DMS153 (cell line): ENCODE results near the gene CRACR2A.

Source experiments
- DNase-seq: peaks from one replicate; lab custom pipeline; 2025; lab: John Stamatoyannopoulos, UW

Gene CRACR2A

GRCh38 chr12:3753544-3754284 lies 805 bp upstream of the CRACR2A start:
- DNase-seq: no peak

DNA sequence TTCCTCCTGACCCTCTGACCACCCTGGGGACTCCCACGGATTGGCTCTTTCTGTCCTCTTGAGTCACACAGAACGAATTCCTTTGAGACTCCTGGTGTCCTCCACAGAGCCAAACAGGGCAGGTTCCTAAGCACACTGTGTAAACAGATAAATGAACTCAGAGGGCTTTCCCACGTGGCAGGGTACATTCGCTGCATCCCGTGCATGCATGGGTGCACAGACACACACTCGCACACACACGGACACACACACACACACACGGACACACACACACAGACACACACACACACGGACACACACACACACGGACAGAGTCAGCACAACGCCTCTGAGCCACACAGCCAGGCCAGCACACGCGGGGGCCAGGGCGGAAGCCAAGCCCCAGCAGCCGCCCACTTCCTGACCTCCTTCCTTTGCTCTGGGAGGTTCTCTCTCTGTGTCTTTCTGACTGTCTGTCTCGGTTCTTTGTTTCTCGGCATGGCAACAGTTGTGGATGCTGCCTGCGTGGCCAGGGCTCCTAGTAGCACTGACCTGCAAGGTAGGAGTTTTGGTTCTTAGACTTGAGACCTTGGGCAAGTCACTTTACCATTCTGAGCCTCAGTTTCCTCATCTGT lies 706 bp downstream of the CRACR2A start:
- no peak for DNase-seq

GRCh38 chr12:3751151-3752095 lies 1.5 kb downstream of the CRACR2A start:
- DNase-seq: no peak

- DNase-seq: no peak
Observed at GRCh38 chr12:3750616-3751015, 2.3 kb downstream of the CRACR2A start.

DNA sequence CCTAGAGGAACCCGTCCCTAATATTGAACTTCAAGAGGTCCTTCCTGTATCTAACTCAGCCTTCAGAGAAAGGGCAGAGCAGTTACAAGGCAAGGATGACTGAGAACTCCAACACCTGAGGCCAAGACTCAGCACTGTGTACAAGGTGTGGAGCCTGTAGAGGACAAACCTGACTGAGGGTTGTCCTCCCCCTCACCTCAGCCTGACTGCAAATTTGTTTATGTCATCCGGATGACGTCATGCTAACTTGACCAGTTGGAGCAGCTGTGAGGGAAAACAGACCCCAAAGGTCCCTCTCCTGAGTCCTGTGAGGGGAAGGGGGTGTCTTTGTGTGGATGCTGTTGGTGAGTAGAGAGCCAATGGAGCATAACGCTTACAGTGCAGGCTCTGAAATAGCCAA lies 4.3 kb downstream of the CRACR2A start:
- no peak for DNase-seq

DNA sequence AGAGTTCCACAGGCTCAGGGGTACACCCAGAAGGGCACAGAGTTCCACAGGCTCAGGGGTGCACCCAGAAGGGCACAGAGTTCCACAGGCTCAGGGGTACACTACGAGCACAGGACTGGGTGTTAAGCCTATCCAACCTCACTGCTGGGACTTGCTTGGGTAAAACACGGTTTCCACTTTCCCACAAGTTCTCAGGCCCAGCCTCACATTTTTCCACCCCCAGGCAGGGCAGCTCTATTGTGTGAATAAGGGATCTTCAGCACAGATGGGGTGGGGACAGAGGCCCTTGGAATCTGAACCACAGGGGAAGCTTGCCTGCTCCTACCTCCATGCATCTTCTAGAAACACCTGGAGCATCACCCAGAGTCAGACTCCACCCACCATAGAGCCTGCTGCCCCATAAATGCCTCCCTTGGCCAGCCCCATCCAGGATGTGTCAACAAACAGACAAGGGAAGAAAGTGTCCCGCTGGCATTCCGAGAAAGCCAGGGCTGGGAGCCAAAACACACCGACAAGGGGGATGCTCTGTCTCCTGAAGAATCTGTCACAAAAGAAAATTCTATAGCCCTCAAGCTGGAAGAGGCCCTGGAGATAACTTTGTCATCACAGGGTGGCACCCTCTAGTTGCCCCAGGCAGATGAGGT lies 4.8 kb downstream of the CRACR2A start:
- DNase-seq: peak; percentile 31

DNA sequence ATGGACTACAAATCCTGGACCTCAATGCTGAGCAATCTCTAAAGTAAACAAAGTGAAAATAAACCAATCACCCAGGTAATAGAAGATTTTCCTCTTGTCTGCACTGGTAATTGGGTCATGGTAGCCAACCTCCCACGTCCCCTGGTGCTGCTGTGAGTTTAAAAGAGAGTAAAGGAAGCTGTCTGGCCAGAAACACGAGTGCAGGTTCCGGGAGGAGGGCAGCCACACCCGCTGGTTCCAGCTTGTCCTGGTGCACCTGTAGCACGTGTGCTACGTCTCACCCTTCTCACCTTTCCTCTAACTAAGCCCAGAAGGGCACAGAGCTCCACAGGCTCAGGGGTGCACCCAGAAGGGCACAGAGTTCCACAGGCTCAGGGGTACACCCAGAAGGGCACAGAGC lies 5.4 kb downstream of the CRACR2A start:
- DNase-seq: peak; percentile 11

- no peak for DNase-seq
Observed at GRCh38 chr12:3746758-3747157, 6.2 kb downstream of the CRACR2A start.

GRCh38 chr12:3745152-3745551 lies 7.8 kb downstream of the CRACR2A start:
- no peak for DNase-seq

- no peak for DNase-seq
Observed at GRCh38 chr12:3744229-3744901, 8.5 kb downstream of the CRACR2A start.

DNA sequence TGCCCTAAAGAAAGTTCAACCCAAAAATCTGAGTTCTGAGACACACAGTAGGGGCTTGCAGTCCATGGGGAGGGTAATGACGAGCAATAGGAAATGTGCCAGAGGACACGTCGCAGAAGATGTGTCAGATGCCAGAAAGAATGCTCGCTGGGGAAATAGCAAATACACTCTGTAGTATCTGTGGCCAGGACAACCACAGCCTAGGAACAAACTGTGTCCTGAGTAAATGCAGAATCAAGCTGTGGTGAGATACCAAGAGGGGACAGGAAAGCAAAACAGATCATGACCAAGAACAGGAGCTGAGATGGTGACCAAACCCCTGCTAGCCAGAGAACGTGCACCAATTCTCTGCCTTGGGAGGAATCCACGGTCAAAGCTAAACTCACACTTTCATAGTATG lies 9.1 kb downstream of the CRACR2A start:
- no peak for DNase-seq

- DNase-seq: no peak
Observed at GRCh38 chr12:3741882-3742672, 10.8 kb downstream of the CRACR2A start.

DNA sequence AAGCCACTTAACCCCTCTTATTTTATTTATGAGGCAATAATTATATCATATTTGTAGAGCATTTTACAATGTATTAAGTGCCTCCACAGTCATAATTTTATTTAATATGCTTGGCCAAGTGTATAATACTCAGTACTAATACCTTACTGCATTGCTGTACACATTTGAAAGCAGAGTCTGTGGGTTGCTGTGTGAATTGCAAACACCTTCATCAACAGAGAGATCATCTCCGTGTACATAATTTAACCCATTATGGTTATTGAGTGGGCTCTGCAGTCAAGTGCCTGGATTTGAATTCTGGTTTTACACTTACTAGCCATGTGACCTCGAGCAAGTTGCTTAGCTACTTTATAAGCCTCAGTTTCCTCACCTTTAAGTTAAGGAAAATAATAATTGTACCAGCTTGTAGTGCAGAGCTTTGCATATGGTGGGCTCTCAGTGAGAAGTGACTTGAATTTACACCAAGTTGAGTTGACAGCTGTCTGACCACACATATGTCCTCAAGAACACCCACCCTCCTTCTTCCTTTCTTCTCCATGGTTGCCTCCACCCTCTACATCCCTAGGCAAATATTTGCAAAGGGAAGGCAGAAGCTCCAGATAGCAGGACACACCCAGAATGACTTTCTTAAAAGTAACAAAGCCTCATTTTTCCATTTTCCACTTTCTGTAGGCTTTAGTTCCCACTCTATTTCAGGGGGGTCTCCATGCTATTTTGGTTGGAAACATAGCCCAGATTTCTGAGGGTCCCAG lies 12.3 kb downstream of the CRACR2A start:
- no peak for DNase-seq

GRCh38 chr12:3735432-3735831 lies 17.5 kb downstream of the CRACR2A start:
- DNase-seq: no peak

GRCh38 chr12:3732901-3733300 lies 20.0 kb downstream of the CRACR2A start:
- DNase-seq: peak; percentile 44

DNA sequence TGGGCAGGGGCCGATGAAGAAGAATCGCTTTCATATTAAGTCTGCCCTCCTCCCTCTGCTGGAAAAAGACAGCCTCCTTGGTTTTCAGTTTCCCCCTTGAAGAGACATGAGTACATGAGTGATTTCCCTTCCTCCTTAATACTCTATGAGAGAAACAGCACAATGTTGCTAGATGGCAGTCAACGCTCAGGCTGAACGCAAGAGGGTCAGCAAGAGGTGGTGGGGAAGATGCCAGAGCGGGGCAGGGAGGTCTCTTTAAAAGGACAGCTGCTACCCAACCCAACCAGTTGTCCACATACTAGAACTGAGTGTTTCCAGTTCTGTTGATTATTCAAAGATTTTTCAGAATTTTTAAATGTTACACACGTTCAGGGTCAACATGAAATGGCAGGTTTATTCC lies 22.8 kb downstream of the CRACR2A start:
- no peak for DNase-seq

GRCh38 chr12:3728686-3729085 lies 24.2 kb downstream of the CRACR2A start:
- no peak for DNase-seq

GRCh38 chr12:3727877-3728632 lies 24.9 kb downstream of the CRACR2A start:
- DNase-seq: no peak

GRCh38 chr12:3727354-3727753 lies 25.6 kb downstream of the CRACR2A start:
- DNase-seq: no peak
